ENCODE measurements around the gene PDE7B. TPM values are rescaled to one million over a fixed set of nuclear protein-coding genes. Genes with fewer than 3 reads are reported as not detected.

PDE7B gene
- total RNA-seq, 1 experiment from 2014 or later, result not detected

- intact Hi-C loops (cut with micrococcal nuclease), result no loop called here
- H3K4me1 ChIP-seq (ENCODE audit: insufficient read depth, low read length), result no peaks in the 10 kb centered on the region
- no peaks in the 10 kb centered on the region for H3F3A ChIP-seq (ENCODE audit: low read length, unreplicated experiment)
- ChIA-PET POLR2A (ENCODE audit: unreplicated experiment) (no interaction called here), CTCF (no interaction called here)
- no peak overlapping the region for H3K4me2 ChIP-seq (ENCODE audit: low read length)
- no peaks in the 10 kb centered on the region for H3K9me2 ChIP-seq (replicated peaks; ENCODE audit: low read length)
- no peak overlapping the region for H2AFZ ChIP-seq (ENCODE audit: low read length)
- no peak overlapping the region for H3K9ac ChIP-seq (ENCODE audit: low read length)
- no peaks in the 10 kb centered on the region for H3K36me3 ChIP-seq (ENCODE audit: low read depth, low read length)
- no peak for ATAC-seq
- H3K27me3 ChIP-seq (ENCODE audit: low read length), result no peaks in the 10 kb centered on the region
- DNase-seq, result no peak
- H3K9me3 ChIP-seq (ENCODE audit: low read length), result no peaks in the 10 kb centered on the region
- no peak for TF ChIP-seq CTCF (conservative IDR thresholded peaks at IDR 0.05; ENCODE audit: low read depth, low read length)
- no peak for TF ChIP-seq EZH2 (IDR thresholded peaks at IDR 0.05; ENCODE audit: low read length, unreplicated experiment)
- TF ChIP-seq EZH2phosphoT487 (IDR thresholded peaks at IDR 0.05; ENCODE audit: borderline replicate concordance, low read length), result no peak
- no peak overlapping the region for H3K4me3 ChIP-seq (ENCODE audit: low read length)
- no TSS peak for BruUV-seq (replicated peaks)
- H3K79me2 ChIP-seq (ENCODE audit: low read length), result no peaks in the 10 kb centered on the region
- no peaks in the 10 kb centered on the region for H4K20me1 ChIP-seq (ENCODE audit: low read length)
- no peak overlapping the region for H3K27ac ChIP-seq (ENCODE audit: low read length)
Observed at GRCh38 chr6:136178749-136179148, 327.2 kb downstream of the PDE7B start.

- Histone ChIP-seq H3K9me3 (ENCODE audit: low read length) (no peaks in the 10 kb centered on the region), H3F3A (ENCODE audit: low read length, unreplicated experiment) (no peaks in the 10 kb centered on the region), H3K27me3 (ENCODE audit: low read length) (no peaks in the 10 kb centered on the region), H3K4me1 (ENCODE audit: insufficient read depth, low read length) (no peaks in the 10 kb centered on the region), H3K4me3 (ENCODE audit: low read length) (no peak overlapping the region), H3K4me2 (ENCODE audit: low read length) (no peak overlapping the region), H2AFZ (ENCODE audit: low read length) (no peak overlapping the region), H3K79me2 (ENCODE audit: low read length) (no peaks in the 10 kb centered on the region), H3K27ac (ENCODE audit: low read length) (no peak overlapping the region), H3K36me3 (ENCODE audit: low read depth, low read length) (no peaks in the 10 kb centered on the region), H3K9me2 (replicated peaks; ENCODE audit: low read length) (no peaks in the 10 kb centered on the region), H3K9ac (ENCODE audit: low read length) (no peak overlapping the region), H4K20me1 (ENCODE audit: low read length) (no peaks in the 10 kb centered on the region)
- POLR2A ChIA-PET (ENCODE audit: unreplicated experiment), result no interaction called here
- intact Hi-C loops (cut with micrococcal nuclease), result no loop called here
- CTCF ChIA-PET, result no interaction called here
- DNase-seq (no peak), ATAC-seq (no peak)
- no TSS peak for BruUV-seq (replicated peaks)
- TF ChIP-seq EZH2phosphoT487 (IDR thresholded peaks at IDR 0.05; ENCODE audit: borderline replicate concordance, low read length), result no peak
- TF ChIP-seq EZH2 (IDR thresholded peaks at IDR 0.05; ENCODE audit: low read length, unreplicated experiment), result no peak
- TF ChIP-seq CTCF (conservative IDR thresholded peaks at IDR 0.05; ENCODE audit: low read depth, low read length), result no peak
Observed at GRCh38 chr6:136180704-136181511, 329.4 kb downstream of the PDE7B start.

GRCh38 chr6:136181512-136181833, 330.0 kb downstream of the PDE7B start:
- POLR2A ChIA-PET (ENCODE audit: unreplicated experiment), result no interaction called here
- Histone ChIP-seq H3K9me2 (replicated peaks; ENCODE audit: low read length) (no peaks in the 10 kb centered on the region), H3K27me3 (ENCODE audit: low read length) (no peaks in the 10 kb centered on the region), H3K4me1 (ENCODE audit: insufficient read depth, low read length) (no peaks in the 10 kb centered on the region), H3K4me2 (ENCODE audit: low read length) (no peak overlapping the region), H3K9ac (ENCODE audit: low read length) (no peak overlapping the region), H3K4me3 (ENCODE audit: low read length) (no peak overlapping the region), H2AFZ (ENCODE audit: low read length) (no peak overlapping the region), H3K36me3 (ENCODE audit: low read depth, low read length) (no peaks in the 10 kb centered on the region), H3K9me3 (ENCODE audit: low read length) (no peaks in the 10 kb centered on the region), H3K27ac (ENCODE audit: low read length) (no peak overlapping the region), H3F3A (ENCODE audit: low read length, unreplicated experiment) (no peaks in the 10 kb centered on the region), H4K20me1 (ENCODE audit: low read length) (no peaks in the 10 kb centered on the region), H3K79me2 (ENCODE audit: low read length) (no peaks in the 10 kb centered on the region)
- TF ChIP-seq EZH2phosphoT487 (IDR thresholded peaks at IDR 0.05; ENCODE audit: borderline replicate concordance, low read length), result no peak
- BruUV-seq (replicated peaks), result no TSS peak
- DNase-seq (no peak), ATAC-seq (no peak)
- CTCF ChIA-PET, result no interaction called here
- intact Hi-C loops (cut with micrococcal nuclease), result no loop called here
